Activated CD8-positive, alpha-beta memory T cell treated with anti-CD3 and anti-CD28 coated beads for 1 hour (primary cell): ENCODE results near the gene PHB1.

ENCODE experiments used
- DNase-seq, 2 donors: peaks; one replicate each; pipeline ENCODE4 v3.0.0-alpha.2; 2020; ENCODE audit warnings: low read depth in 1 of 2; ENCODE audit errors: extremely low read depth in 1 of 2

PHB1 gene

DNA sequence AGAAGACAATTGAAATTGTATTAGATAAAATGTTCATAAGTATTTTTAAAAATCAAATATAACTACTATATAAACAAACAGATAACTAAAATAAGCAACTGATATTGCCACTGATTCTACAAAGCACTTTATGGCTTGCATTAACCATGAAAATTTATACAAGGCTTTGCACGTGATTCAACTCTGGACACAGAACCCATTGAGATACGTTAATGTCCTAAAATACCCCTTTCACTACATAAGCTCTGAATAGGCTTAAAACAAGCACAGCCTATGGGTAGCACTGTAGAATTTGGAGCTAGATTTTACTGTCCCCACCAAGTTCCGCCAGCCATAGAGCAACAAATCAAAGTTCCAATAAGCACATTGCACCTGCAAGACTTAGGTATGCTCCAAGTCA, 57.2 kb downstream of the PHB1 start:
- DNase-seq, result no peak

DNA sequence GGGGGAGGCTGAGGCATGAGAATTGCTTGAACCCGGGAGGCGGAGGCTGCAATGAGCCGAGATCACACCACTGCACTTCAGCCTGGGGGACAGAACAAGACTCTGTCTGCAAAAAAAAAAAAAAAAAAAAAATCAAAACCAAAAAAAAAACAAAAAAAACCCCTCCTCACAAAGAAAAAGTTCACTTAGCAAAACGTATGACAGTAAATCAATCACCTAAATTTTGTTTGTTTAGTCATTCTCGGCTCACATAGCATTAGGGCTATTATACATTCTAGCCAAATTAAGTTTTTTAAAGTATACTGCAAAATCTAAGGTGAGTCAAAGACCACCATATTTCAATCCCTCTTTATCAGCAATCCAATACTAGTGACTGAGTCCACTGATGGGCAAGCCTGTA, 58.4 kb downstream of the PHB1 start:
- no peak for DNase-seq
